Activated naive CD8-positive, alpha-beta T cell treated with anti-CD3 and anti-CD28 coated beads, Interleukin-2, amount 10 ng/mL, durations not matched to agents 7 days and 5 days (primary cell): ENCODE results near the gene PCDH18. TPM values are rescaled to one million over a fixed set of nuclear protein-coding genes. Genes with fewer than 3 reads are reported as not detected.
"Not testable (repeated sequence)": the region's sequence is repeated elsewhere in the genome, so short reads cannot be mapped to it uniquely, and the experiment has no call there.

Experiments
- ATAC-seq: fragments of 150-1000 bp; cut with Tn5 transposase; one replicate; pipeline ENCODE4 v1.10.0; 2021; ENCODE audit warnings: low read depth, moderate library complexity
- POLR2A ChIA-PET: fragments of 350-600 bp; sonication (Branson Sonifier 250); formaldehyde crosslinking; loops from one replicate; lab custom pipeline; 2021; ENCODE audit warnings: antibody characterized with exemption; lab: Charles Lee
- DNase-seq: peaks from one replicate; pipeline ENCODE4 v3.0.0; 2021
- H3K27ac Mint-ChIP-seq: one replicate; pipeline ENCODE4 v1.8.0; 2022; ENCODE audit warnings: mild to moderate bottlenecking, mixed read lengths
- H3K27me3 Mint-ChIP-seq: one replicate; pipeline ENCODE4 v1.8.0; 2022; ENCODE audit warnings: mild to moderate bottlenecking, moderate library complexity, mixed read lengths
- H3K36me3 Mint-ChIP-seq: one replicate; pipeline ENCODE4 v1.8.0; 2021; ENCODE audit warnings: mild to moderate bottlenecking, mixed read lengths
- H3K4me1 Mint-ChIP-seq: one replicate; pipeline ENCODE4 v1.8.0; 2021; ENCODE audit warnings: mixed read lengths
- H3K4me3 Mint-ChIP-seq: one replicate; pipeline ENCODE4 v1.8.0; 2022; ENCODE audit warnings: mild to moderate bottlenecking, moderate library complexity, mixed read lengths
- H3K9me3 Mint-ChIP-seq: one replicate; pipeline ENCODE4 v1.8.0; 2021; ENCODE audit warnings: mixed read lengths
- total RNA-seq, 2 experiments: library from RNA; stranded (reverse); gene quantifications; one replicate each; pipeline ENCODE4 v1.2.3, GENCODE V29; 2021

The PCDH18 gene
- total RNA-seq, 2 experiments from 2014 or later: not detected

DNA sequence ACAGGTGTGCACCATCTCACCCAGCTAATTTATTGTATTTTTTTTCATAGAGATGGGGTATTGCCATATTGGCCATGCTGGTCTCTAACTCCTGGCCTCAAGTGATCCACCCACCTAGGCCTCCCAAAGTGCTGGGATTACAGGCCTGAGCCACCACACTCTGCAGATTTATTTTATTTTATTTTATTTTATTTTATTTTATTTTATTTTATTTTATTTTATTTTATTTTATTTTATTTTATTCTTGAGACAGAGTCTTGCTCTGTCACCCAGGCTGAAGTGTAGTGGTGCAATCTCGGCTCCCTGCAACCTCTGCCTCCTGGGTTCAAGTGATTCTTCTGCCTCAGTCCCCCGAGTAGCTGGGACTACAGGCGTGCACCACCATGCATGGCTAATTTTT lies 15.0 kb downstream of the PCDH18 start:
- H3K4me3 Mint-ChIP-seq, H3K4me1 Mint-ChIP-seq, H3K9me3 Mint-ChIP-seq, H3K36me3 Mint-ChIP-seq, H3K27me3 Mint-ChIP-seq, H3K27ac Mint-ChIP-seq, DNase-seq, ATAC-seq, POLR2A ChIA-PET: not testable (repeated sequence)

DNA sequence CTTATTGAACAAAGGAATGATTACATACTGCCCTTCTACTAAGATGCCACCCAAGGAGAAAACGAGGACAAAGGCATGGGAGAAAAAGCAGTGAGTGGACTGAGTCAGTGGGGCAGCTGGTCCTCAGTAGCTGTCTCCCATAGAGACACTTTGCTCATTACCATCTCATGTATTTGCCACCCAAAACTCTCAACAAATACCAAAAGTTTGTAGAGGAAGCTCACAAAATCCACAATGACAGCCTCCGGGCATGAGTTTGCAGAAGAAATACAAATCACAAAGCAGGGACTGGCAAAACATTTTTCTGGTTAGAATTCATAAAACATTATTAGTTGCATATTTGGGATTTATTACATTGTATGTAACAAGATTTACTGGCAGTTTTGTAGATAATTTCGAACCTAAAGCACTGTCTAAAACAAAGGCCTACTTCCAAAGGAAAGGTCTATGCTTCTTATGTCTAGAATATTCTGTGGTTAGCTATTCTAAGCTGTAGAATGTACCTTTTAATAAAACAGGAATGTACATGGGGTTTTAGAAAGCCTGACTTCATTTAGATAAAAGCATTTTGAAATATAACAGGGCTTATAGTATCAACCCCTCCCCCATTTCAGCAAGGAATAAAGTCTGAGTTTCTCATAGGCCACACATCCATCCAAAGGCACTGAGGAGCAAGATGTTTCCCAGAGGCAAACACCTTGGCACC lies 17.7 kb downstream of the PCDH18 start:
- no peak for DNase-seq
- POLR2A ChIA-PET: no interaction called here
- H3K4me3 Mint-ChIP-seq: no peak overlapping the region

DNA sequence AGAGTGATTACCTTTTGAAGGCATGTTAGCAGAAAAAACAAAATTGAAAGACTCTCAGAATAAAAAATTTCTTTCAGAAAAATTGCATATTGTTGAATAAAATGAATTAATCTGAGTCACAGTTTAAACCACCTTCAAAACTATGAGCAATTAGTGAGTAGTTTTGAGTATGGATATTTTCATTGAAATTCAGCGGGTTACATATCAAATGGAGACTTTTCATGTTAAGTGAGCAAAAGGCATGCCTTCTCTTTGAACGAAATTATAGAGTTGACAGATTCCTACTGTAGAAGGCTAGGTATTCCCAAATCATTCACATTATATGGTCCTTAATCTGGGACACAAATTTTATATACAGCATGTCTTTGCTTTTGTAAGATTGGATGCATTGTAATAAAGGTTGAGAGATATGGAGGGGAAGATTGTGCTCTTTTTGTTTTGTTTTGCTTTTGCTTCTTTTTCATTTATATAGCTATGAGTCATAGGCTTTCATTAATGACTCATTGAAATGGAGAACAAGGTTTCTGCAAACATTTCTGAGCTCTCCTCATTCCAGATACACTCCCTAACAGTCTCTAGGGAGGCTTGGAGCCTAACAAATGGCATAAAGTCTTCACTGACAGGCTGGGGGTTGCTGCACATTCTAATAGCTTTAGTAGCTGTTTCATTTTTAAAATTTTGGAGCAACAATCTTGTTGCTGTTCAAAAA lies 21.6 kb downstream of the PCDH18 start:
- Mint-ChIP-seq H3K36me3 (no peaks in the 10 kb centered on the region), H3K27ac (no peak overlapping the region), H3K4me3 (no peak overlapping the region), H3K4me1 (no peaks in the 10 kb centered on the region), H3K27me3 (no peaks in the 10 kb centered on the region), H3K9me3 (peaks cover 2% of the 10 kb centered on the region)
- no peak for DNase-seq
- POLR2A ChIA-PET: no interaction called here
- ATAC-seq: no peak

More for the DNA sequence above, 17.7 kb downstream of the PCDH18 start:
- H3K36me3 Mint-ChIP-seq: no peaks in the 10 kb centered on the region
- H3K27me3 Mint-ChIP-seq: no peaks in the 10 kb centered on the region
- peaks cover 2% of the 10 kb centered on the region for H3K9me3 Mint-ChIP-seq
- ATAC-seq: no peak
- H3K4me1 Mint-ChIP-seq: no peaks in the 10 kb centered on the region
- no peak overlapping the region for H3K27ac Mint-ChIP-seq

DNA sequence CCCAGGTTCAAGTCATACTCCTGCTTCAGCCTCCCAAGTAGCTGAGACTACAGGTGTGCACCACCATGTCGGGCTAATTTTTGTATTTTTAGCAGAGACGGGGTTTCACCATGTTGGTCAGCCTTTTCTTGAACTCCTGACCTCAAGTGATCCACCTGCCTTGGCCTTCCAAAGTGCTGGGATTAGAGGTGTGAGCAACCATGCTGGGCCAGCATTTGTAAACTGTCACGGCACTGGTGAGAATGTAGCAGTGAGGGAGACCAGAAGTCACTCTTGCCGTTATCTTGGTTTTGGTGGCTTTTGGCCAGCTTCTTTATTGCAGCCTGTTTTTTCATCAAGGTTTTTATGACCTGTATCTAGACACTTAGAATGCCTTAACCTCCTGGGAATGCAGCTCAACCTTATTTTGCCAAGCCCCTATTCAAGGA lies 22.4 kb downstream of the PCDH18 start:
- POLR2A ChIA-PET: no interaction called here
- no peak overlapping the region for H3K4me3 Mint-ChIP-seq
- no peaks in the 10 kb centered on the region for H3K4me1 Mint-ChIP-seq
- no peak overlapping the region for H3K27ac Mint-ChIP-seq
- H3K36me3 Mint-ChIP-seq: no peaks in the 10 kb centered on the region
- no peaks in the 10 kb centered on the region for H3K27me3 Mint-ChIP-seq
- H3K9me3 Mint-ChIP-seq: peaks cover 2% of the 10 kb centered on the region
- DNase-seq (no peak), ATAC-seq (no peak)

DNA sequence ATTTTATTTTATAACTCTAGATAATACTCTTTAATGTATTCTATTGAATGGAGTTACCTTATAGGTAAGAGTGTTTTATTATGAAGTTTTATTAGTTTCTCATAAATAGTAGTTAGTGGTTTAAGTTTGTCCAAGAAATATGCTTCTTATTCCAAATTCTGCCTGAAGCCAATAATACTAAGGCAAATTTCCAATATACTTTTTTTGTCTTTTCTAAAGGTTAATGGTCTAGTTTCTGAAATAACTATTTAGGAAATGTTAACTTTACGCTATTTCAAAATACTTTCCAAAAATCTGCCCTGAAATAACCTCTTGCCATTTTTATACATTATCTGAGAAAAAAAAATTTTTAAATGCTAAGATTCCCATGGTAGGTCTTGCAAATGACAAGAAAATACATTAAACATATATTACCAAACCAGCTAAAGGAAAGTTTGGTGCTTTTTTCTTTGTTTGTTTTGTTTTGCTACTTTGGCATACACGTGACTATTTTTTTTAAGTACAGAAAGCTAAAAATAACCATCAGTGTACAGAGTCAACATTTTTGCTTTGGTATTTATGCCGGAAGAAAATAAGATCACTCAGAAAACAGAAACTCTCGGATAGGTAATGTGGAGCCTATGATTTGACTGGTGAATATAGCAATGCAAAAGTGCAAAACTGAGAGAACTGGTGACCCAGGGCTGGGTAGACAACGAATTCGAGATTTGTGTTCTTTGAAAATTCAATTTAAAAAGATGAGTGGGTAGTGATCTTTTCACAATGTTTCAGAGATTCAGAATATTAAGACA lies 29.8 kb downstream of the PCDH18 start:
- ATAC-seq: no peak
- H3K4me3 Mint-ChIP-seq: no peak overlapping the region
- no peak overlapping the region for H3K27ac Mint-ChIP-seq
- H3K9me3 Mint-ChIP-seq: no peaks in the 10 kb centered on the region
- no peaks in the 10 kb centered on the region for H3K4me1 Mint-ChIP-seq
- no peaks in the 10 kb centered on the region for H3K36me3 Mint-ChIP-seq
- no peak for DNase-seq
- H3K27me3 Mint-ChIP-seq: no peaks in the 10 kb centered on the region
- POLR2A ChIA-PET: no interaction called here

DNA sequence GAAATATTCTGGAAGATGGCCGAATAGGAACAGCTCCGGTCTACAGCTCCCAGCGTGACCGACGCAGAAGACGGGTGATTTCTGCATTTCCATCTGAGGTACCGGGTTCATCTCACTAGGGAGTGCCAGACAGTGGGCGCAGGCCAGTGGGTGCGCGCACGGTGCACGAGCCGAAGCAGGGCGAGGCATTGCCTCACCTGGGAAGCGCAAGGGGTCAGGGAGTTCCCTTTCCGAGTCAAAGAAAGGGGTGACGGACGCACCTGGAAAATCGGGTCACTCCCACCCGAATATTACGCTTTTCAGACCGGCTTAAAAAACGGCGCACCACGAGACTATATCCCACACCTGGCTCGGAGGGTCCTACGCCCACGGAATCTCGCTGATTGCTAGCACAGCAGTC lies 36.0 kb downstream of the PCDH18 start:
- H3K9me3 Mint-ChIP-seq, H3K27me3 Mint-ChIP-seq, H3K36me3 Mint-ChIP-seq, H3K27ac Mint-ChIP-seq, H3K4me1 Mint-ChIP-seq, POLR2A ChIA-PET, H3K4me3 Mint-ChIP-seq, ATAC-seq, DNase-seq: not testable (repeated sequence)

DNA sequence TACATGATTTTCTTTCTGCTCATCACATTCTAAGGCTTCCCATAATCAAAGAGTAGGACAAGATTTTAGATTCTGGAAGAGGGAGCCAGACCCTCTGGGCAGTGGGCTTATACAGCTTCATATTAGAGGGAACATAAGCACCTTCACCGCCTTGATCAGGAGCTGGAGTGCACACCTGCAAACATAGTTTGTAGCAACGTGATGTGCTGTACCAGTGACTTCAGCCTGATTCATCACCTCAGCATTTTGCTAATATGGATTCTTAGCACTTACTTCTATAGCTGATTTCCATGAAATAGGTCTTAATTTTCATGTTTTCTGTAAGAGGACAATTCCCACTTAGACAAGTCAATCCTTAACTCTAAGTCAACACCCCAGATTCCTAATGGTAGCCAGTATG lies 36.7 kb downstream of the PCDH18 start:
- ATAC-seq: no peak
- Mint-ChIP-seq H3K4me1 (no peaks in the 10 kb centered on the region), H3K9me3 (peaks cover 5% of the 10 kb centered on the region), H3K27me3 (no peaks in the 10 kb centered on the region), H3K4me3 (no peak overlapping the region), H3K36me3 (no peaks in the 10 kb centered on the region), H3K27ac (no peak overlapping the region)
- DNase-seq: no peak
- POLR2A ChIA-PET: no interaction called here

DNA sequence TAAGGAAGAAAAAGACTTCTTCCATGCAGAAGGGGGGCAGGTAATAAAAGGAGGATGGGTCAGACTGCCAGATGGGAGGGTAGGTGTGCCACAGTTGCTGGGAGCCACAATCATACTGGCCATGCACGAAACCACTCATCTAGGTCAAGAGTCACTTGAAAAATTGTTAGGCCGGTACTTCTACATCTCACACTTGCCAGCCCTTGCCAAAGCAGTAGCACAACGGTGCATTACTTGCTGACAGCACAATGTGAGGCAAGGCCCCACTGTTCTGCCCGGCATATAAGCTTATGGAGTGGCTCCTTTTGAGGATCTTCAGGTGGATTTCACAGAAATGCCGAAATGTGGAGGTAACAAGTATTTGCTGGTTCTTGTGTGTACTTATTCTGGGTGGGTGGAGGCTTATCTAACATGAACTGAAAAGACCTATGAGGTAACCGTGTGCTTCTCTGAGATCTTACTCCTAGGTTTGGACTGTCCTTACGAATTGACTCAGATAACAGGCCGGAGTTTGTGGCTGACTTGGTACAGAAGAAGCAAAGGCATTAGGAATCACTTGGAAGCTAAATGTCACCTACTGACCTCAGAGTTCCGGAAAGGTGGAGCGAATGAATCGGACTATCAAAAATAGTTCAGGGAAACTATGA lies 48.9 kb downstream of the PCDH18 start:
- H3K27ac Mint-ChIP-seq, H3K4me1 Mint-ChIP-seq, H3K36me3 Mint-ChIP-seq, H3K4me3 Mint-ChIP-seq, ATAC-seq, H3K9me3 Mint-ChIP-seq, H3K27me3 Mint-ChIP-seq, DNase-seq, POLR2A ChIA-PET: not testable (repeated sequence)

DNA sequence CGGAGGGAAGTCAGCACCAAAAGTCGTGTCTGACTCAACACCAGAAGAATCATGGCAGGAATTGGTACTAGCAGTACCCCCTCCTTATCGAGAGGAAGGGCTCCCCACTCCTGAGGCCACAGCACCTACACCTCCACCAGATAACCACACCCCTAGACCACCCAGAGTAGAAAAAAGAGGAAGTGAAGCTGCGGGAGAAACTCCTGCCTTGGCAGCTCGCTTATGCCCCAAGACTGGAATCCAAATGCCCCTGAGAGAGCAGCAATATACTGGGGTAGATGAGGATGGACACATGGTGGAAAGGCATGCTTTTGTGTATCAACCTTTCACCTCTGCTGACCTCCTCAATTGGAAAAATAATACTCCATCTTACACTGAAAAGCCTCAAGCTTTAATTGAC lies 52.6 kb downstream of the PCDH18 start:
- H3K27ac Mint-ChIP-seq, H3K27me3 Mint-ChIP-seq, DNase-seq, H3K4me1 Mint-ChIP-seq, ATAC-seq, POLR2A ChIA-PET, H3K9me3 Mint-ChIP-seq, H3K36me3 Mint-ChIP-seq, H3K4me3 Mint-ChIP-seq: not testable (repeated sequence)

DNA sequence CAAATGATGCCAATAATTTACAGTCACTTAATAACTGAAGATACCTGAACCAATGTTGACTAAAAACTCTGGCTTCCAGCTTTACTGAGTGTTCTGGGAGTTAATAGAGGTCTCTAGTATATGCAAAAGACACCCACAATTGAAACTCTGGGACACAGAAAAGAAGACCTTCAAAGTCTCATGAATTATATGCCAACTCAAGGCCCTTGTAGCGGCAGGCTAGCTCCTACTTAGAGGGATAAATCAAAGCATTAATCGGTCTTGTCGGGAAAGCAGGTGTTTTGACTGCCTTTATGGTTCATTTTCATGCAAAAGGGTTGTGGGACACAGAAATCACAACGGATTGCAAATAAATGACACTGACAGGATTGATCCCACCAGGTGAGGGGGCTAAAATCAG lies 55.9 kb downstream of the PCDH18 start:
- no peak for ATAC-seq
- H3K36me3 Mint-ChIP-seq: no peaks in the 10 kb centered on the region
- H3K9me3 Mint-ChIP-seq: peaks cover 7% of the 10 kb centered on the region
- no peak overlapping the region for H3K27ac Mint-ChIP-seq
- POLR2A ChIA-PET: no interaction called here
- no peaks in the 10 kb centered on the region for H3K27me3 Mint-ChIP-seq
- DNase-seq: no peak
- no peak overlapping the region for H3K4me3 Mint-ChIP-seq
- no peaks in the 10 kb centered on the region for H3K4me1 Mint-ChIP-seq

DNA sequence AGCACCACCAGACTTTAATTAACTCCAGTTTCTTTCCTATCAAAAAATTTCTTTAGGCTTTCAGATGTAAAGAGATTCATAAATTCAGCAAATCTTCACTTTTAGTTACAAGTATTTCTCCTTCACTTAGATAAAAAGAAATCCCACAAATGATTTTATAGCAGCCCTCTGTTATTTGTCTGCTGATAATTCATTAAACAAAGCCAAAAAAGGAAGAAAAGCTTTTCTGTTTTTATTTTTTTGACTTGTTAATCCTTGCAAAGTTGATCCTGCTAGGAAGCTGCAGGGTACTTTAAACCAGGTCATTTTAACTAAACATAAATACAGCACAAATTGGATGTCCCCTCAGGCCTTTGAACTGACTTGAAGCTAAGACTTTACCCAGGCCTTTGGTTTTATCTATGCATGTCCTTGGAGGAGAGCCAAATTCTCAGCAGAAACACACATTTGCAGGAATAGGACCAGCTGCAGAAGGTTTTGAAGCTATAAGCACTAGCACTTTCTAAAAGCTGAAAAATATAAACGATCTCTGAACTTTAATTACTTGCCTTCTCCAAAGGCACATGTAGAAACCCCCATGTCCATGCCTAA lies 57.5 kb downstream of the PCDH18 start:
- Mint-ChIP-seq H3K9me3 (peaks cover 6% of the 10 kb centered on the region), H3K4me1 (no peaks in the 10 kb centered on the region), H3K27me3 (no peaks in the 10 kb centered on the region), H3K4me3 (no peak overlapping the region), H3K27ac (no peak overlapping the region), H3K36me3 (no peaks in the 10 kb centered on the region)
- no peak for ATAC-seq
- no peak for DNase-seq
- POLR2A ChIA-PET: no interaction called here

DNA sequence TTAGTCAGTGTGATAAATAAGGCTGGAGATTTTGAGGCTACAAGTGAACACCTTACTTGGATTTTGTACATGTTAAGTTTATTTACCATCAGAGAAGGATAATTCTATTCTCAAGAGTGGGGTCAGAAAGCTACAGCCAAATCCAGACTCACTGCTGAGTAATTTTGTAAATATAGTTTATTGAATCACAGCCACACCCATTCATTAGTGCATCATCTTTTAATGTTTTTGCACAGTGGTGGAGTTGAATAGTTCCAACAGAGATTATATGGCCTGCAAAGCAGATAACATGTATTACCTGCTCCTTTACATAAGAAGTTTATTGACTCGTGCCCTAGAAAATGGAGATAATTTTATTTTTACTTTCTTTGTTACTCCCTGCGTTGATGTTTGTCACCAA lies 60.4 kb downstream of the PCDH18 start:
- Mint-ChIP-seq H3K27ac (no peak overlapping the region), H3K4me3 (no peak overlapping the region), H3K9me3 (no peaks in the 10 kb centered on the region), H3K27me3 (no peaks in the 10 kb centered on the region), H3K4me1 (no peaks in the 10 kb centered on the region), H3K36me3 (no peaks in the 10 kb centered on the region)
- POLR2A ChIA-PET: no interaction called here
- ATAC-seq: no peak
- no peak for DNase-seq

DNA sequence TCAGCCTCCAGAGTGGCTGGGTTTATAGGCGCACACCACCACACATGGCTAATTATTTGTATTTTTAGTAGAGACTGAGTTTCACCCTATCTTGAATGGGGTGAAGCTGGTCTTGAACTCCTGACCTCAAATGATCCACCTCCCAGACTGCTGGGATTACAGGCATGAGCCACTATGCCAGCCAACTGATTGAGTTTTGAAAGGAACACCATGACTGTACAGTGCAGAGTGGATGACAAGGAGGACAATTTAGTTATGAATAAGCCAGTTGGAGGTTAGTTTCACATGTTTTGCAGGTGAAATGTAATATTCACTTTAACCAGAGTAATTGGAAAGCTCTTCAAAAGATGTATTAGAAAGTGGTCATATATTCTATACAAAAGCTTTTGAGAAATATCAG lies 60.8 kb downstream of the PCDH18 start:
- no peak for DNase-seq
- no peaks in the 10 kb centered on the region for H3K36me3 Mint-ChIP-seq
- H3K4me1 Mint-ChIP-seq: no peaks in the 10 kb centered on the region

More for the DNA sequence above, 60.8 kb downstream of the PCDH18 start:
- H3K4me3 Mint-ChIP-seq: no peak overlapping the region
- POLR2A ChIA-PET: no interaction called here
- no peaks in the 10 kb centered on the region for H3K27me3 Mint-ChIP-seq
- H3K9me3 Mint-ChIP-seq: no peaks in the 10 kb centered on the region
- H3K27ac Mint-ChIP-seq: no peak overlapping the region
- ATAC-seq: no peak
